ENCODE measurements around the gene SLC6A17.

The SLC6A17 gene

GRCh38 chr1:110223581-110223980 lies 73.3 kb downstream of the SLC6A17 start:
- no peaks in the 10 kb centered on the region for H3K4me1 Mint-ChIP-seq
- H3K36me3 Mint-ChIP-seq (ENCODE audit: low read depth), result peaks cover 3% of the 10 kb centered on the region
- H3K27me3 Mint-ChIP-seq, result no peaks in the 10 kb centered on the region
- ATAC-seq (no peak), DNase-seq (no peak)
- H3K9me3 Mint-ChIP-seq, result no peaks in the 10 kb centered on the region
- H3K27ac Mint-ChIP-seq, result no peak overlapping the region
- H3K4me3 Mint-ChIP-seq, result no peak overlapping the region

- Mint-ChIP-seq H3K36me3 (ENCODE audit: low read depth) (peaks cover 4% of the 10 kb centered on the region), H3K4me3 (no peak overlapping the region), H3K27me3 (no peaks in the 10 kb centered on the region), H3K4me1 (no peaks in the 10 kb centered on the region), H3K27ac (no peak overlapping the region), H3K9me3 (no peaks in the 10 kb centered on the region)
- DNase-seq, result no peak
- ATAC-seq, result no peak
Observed at GRCh38 chr1:110224240-110224995, 74.1 kb downstream of the SLC6A17 start.

- Mint-ChIP-seq H3K9me3 (no peaks in the 10 kb centered on the region), H3K36me3 (ENCODE audit: low read depth) (peaks cover 4% of the 10 kb centered on the region), H3K27ac (no peak overlapping the region), H3K4me1 (no peaks in the 10 kb centered on the region), H3K27me3 (no peaks in the 10 kb centered on the region), H3K4me3 (no peak overlapping the region)
- DNase-seq (no peak), ATAC-seq (no peak)
Observed at GRCh38 chr1:110225212-110225611, 74.9 kb downstream of the SLC6A17 start.

- no peaks in the 10 kb centered on the region for H3K27me3 Mint-ChIP-seq
- H3K4me1 Mint-ChIP-seq, result no peaks in the 10 kb centered on the region
- peaks cover 4% of the 10 kb centered on the region for H3K36me3 Mint-ChIP-seq (ENCODE audit: low read depth)
- no peak overlapping the region for H3K27ac Mint-ChIP-seq
- no peaks in the 10 kb centered on the region for H3K9me3 Mint-ChIP-seq
- H3K4me3 Mint-ChIP-seq, result no peak overlapping the region
- ATAC-seq (no peak), DNase-seq (no peak)
Observed at GRCh38 chr1:110225756-110226404, 75.6 kb downstream of the SLC6A17 start.

- DNase-seq, result no peak
- Mint-ChIP-seq H3K27ac (no peak overlapping the region), H3K27me3 (no peaks in the 10 kb centered on the region), H3K4me1 (no peaks in the 10 kb centered on the region), H3K36me3 (ENCODE audit: low read depth) (peaks cover 4% of the 10 kb centered on the region), H3K9me3 (no peaks in the 10 kb centered on the region), H3K4me3 (no peak overlapping the region)
- no peak for ATAC-seq
Observed at GRCh38 chr1:110227774-110228173, 77.5 kb downstream of the SLC6A17 start.

GRCh38 chr1:110228381-110228780 lies 78.1 kb downstream of the SLC6A17 start:
- H3K9me3 Mint-ChIP-seq, result no peaks in the 10 kb centered on the region
- no peaks in the 10 kb centered on the region for H3K4me1 Mint-ChIP-seq
- no peak overlapping the region for H3K27ac Mint-ChIP-seq
- DNase-seq (no peak), ATAC-seq (no peak)
- peaks cover 4% of the 10 kb centered on the region for H3K36me3 Mint-ChIP-seq (ENCODE audit: low read depth)
- no peak overlapping the region for H3K4me3 Mint-ChIP-seq
- H3K27me3 Mint-ChIP-seq, result no peaks in the 10 kb centered on the region

GRCh38 chr1:110228869-110229268 lies 78.6 kb downstream of the SLC6A17 start:
- Mint-ChIP-seq H3K36me3 (ENCODE audit: low read depth) (peaks cover 5% of the 10 kb centered on the region), H3K27ac (no peak overlapping the region), H3K4me3 (no peak overlapping the region), H3K4me1 (no peaks in the 10 kb centered on the region), H3K27me3 (no peaks in the 10 kb centered on the region), H3K9me3 (no peaks in the 10 kb centered on the region)
- ATAC-seq (no peak), DNase-seq (no peak)

GRCh38 chr1:110229348-110230001 lies 79.2 kb downstream of the SLC6A17 start:
- Mint-ChIP-seq H3K4me1 (peaks cover 3% of the 10 kb centered on the region), H3K36me3 (ENCODE audit: low read depth) (peaks cover 3% of the 10 kb centered on the region), H3K27ac (no peak overlapping the region), H3K4me3 (no peak overlapping the region), H3K27me3 (no peaks in the 10 kb centered on the region), H3K9me3 (no peaks in the 10 kb centered on the region)
- no peak for ATAC-seq
- DNase-seq, result no peak

GRCh38 chr1:110230381-110231199 lies 80.3 kb downstream of the SLC6A17 start:
- H3K4me3 Mint-ChIP-seq, result no peak overlapping the region
- peaks cover 14% of the 10 kb centered on the region for H3K4me1 Mint-ChIP-seq
- no peak for DNase-seq
- no peaks in the 10 kb centered on the region for H3K9me3 Mint-ChIP-seq
- peaks cover 7% of the 10 kb centered on the region for H3K36me3 Mint-ChIP-seq (ENCODE audit: low read depth)
- H3K27ac Mint-ChIP-seq, result no peak overlapping the region
- H3K27me3 Mint-ChIP-seq, result no peaks in the 10 kb centered on the region
- ATAC-seq, result no peak

- H3K27ac Mint-ChIP-seq, result no peak overlapping the region
Observed at GRCh38 chr1:110233861-110234260, 83.6 kb downstream of the SLC6A17 start.

GRCh38 chr1:110234691-110235090 lies 84.4 kb downstream of the SLC6A17 start:
- H3K4me3 Mint-ChIP-seq, result peak overlapping the region; percentile 32

More at GRCh38 chr1:110233861-110234260, 83.6 kb downstream of the SLC6A17 start:
- Mint-ChIP-seq H3K9me3 (no peaks in the 10 kb centered on the region), H3K4me3 (no peak overlapping the region), H3K36me3 (ENCODE audit: low read depth) (peaks cover 7% of the 10 kb centered on the region), H3K27me3 (no peaks in the 10 kb centered on the region), H3K4me1 (peaks cover 47% of the 10 kb centered on the region)
- no peak for DNase-seq
- no peak for ATAC-seq

GRCh38 chr1:110235181-110235833 lies 85.0 kb downstream of the SLC6A17 start:
- Mint-ChIP-seq H3K9me3 (no peaks in the 10 kb centered on the region), H3K4me1 (peaks cover 59% of the 10 kb centered on the region), H3K36me3 (ENCODE audit: low read depth) (peaks cover 5% of the 10 kb centered on the region), H3K27ac (peak overlapping the region; percentile 99), H3K27me3 (no peaks in the 10 kb centered on the region), H3K4me3 (peak overlapping the region; percentile 32)
- DNase-seq, result no peak
- no peak for ATAC-seq

More at GRCh38 chr1:110234691-110235090, 84.4 kb downstream of the SLC6A17 start:
- H3K27me3 Mint-ChIP-seq, result no peaks in the 10 kb centered on the region
- peak overlapping the region; percentile 99 for H3K27ac Mint-ChIP-seq
- H3K9me3 Mint-ChIP-seq, result no peaks in the 10 kb centered on the region
- DNase-seq, result no peak
- no peak for ATAC-seq
- H3K36me3 Mint-ChIP-seq (ENCODE audit: low read depth), result peaks cover 5% of the 10 kb centered on the region
- H3K4me1 Mint-ChIP-seq, result peaks cover 55% of the 10 kb centered on the region

- H3K4me3 Mint-ChIP-seq, result peak overlapping the region; percentile 50
- DNase-seq (peak; percentile 50), ATAC-seq (peak; percentile 86)
- H3K4me1 Mint-ChIP-seq, result peaks cover 59% of the 10 kb centered on the region
- no peaks in the 10 kb centered on the region for H3K9me3 Mint-ChIP-seq
- H3K27ac Mint-ChIP-seq, result peak overlapping the region; percentile 99
- peaks cover 5% of the 10 kb centered on the region for H3K36me3 Mint-ChIP-seq (ENCODE audit: low read depth)
- H3K27me3 Mint-ChIP-seq, result no peaks in the 10 kb centered on the region
Observed at GRCh38 chr1:110235834-110236682, 85.8 kb downstream of the SLC6A17 start.
